Activated CD4-positive, alpha-beta T cell treated with anti-CD3 and anti-CD28 coated beads for 36 hours (primary cell): ENCODE data around the gene MATK. TPM values are rescaled to one million over a fixed set of nuclear protein-coding genes. Genes with fewer than 3 reads are reported as not detected.

Source experiments
- ATAC-seq: fragments of 200-7000 bp; cut with Tn5 transposase; one replicate; pipeline ENCODE4 v1.10.0; 2021; ENCODE audit warnings: mild to moderate bottlenecking, moderate library complexity
- CTCF ChIA-PET: fragments of 350-600 bp; sonication (Branson Sonifier 250); formaldehyde crosslinking; loops from one replicate; lab custom pipeline; 2021; ENCODE audit warnings: antibody characterized with exemption; lab: Charles Lee
- POLR2A ChIA-PET: fragments of 350-600 bp; sonication (Branson Sonifier 250); formaldehyde crosslinking; loops from one replicate; lab custom pipeline; 2021; ENCODE audit warnings: antibody characterized with exemption, inconsistent platforms; lab: Charles Lee
- DNase-seq: peaks from one replicate; pipeline ENCODE4 v3.0.0-alpha.2; 2020
- H3K27ac Mint-ChIP-seq: one replicate; pipeline ENCODE4 v1.8.0; 2021; ENCODE audit warnings: mixed read lengths
- H3K27me3 Mint-ChIP-seq: one replicate; pipeline ENCODE4 v1.8.0; 2021; ENCODE audit warnings: mixed read lengths
- H3K36me3 Mint-ChIP-seq: one replicate; pipeline ENCODE4 v1.8.0; 2021; ENCODE audit warnings: low read depth, mixed read lengths
- H3K4me1 Mint-ChIP-seq: one replicate; pipeline ENCODE4 v1.8.0; 2021; ENCODE audit warnings: mixed read lengths
- H3K4me3 Mint-ChIP-seq: one replicate; pipeline ENCODE4 v1.8.0; 2021; ENCODE audit warnings: mild to moderate bottlenecking, moderate library complexity, mixed read lengths
- H3K9me3 Mint-ChIP-seq: one replicate; pipeline ENCODE4 v1.8.0; 2021; ENCODE audit warnings: low read depth, mixed read lengths
- intact Hi-C, 2 experiments: fragments of 100-400 bp; cut with DNase I in 1 of 2; cut with micrococcal nuclease in 1 of 2; formaldehyde crosslinking; loops; one replicate each; pipeline versions ENCODE4 v1.14.2 to v1.15.1; 2022 to 2024; cut with DNase I, micrococcal nuclease
- total RNA-seq, 2 experiments: library from RNA; stranded (reverse); gene quantifications; one replicate each; pipeline ENCODE4 v1.2.3, GENCODE V29; 2021

Gene MATK
- total RNA-seq, 2 experiments from 2014 or later, result 24.3 to 30.1 TPM

DNA sequence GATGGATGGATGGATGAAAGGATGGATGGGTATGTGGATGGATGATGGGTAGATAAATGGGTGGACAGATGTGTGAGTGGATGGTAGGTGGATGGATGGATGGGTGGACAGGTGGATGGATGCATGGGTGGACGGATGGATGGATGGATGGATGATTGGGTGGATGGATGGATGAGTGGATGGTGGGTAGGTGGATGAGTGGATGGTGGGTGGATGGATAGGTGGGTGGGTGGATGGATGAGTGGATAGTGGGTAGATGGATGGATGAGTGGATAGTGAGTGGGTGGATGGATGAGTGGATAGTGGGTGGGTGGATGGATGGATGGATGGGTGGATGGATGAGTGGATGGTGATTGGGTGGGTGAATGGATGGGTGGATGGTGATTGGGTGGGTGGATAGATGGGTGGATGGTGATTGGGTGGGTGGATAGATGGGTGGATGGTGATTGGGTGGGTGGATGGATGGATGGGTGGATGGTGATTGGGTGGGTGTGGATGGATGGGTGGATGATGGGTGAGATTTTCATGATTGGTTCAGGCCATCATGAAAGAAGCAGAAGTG, 9.6 kb downstream of the MATK start:
- H3K4me1 Mint-ChIP-seq, result no peaks in the 10 kb centered on the region
- intact Hi-C loops, result no loop called here
- no peaks in the 10 kb centered on the region for H3K27me3 Mint-ChIP-seq
- DNase-seq (no peak), ATAC-seq (peak; percentile 23)
- H3K36me3 Mint-ChIP-seq, result peaks cover 10% of the 10 kb centered on the region
- peaks cover 1% of the 10 kb centered on the region for H3K9me3 Mint-ChIP-seq
- CTCF ChIA-PET, result no interaction called here
- no peak overlapping the region for H3K4me3 Mint-ChIP-seq
- no peak overlapping the region for H3K27ac Mint-ChIP-seq
- POLR2A ChIA-PET, result no interaction called here

GRCh38 chr19:3775831-3776230, 10.3 kb downstream of the MATK start:
- CTCF ChIA-PET, result no interaction called here
- POLR2A ChIA-PET, result no interaction called here
- H3K4me1 Mint-ChIP-seq, result no peaks in the 10 kb centered on the region
- H3K9me3 Mint-ChIP-seq, result no peaks in the 10 kb centered on the region
- no peak overlapping the region for H3K27ac Mint-ChIP-seq
- intact Hi-C loops, result no loop called here
- ATAC-seq (no peak), DNase-seq (no peak)
- H3K36me3 Mint-ChIP-seq, result peaks cover 3% of the 10 kb centered on the region
- H3K4me3 Mint-ChIP-seq, result no peak overlapping the region
- no peaks in the 10 kb centered on the region for H3K27me3 Mint-ChIP-seq

- intact Hi-C loops, result no loop called here
- Mint-ChIP-seq H3K4me3 (no peak overlapping the region), H3K36me3 (peaks cover 3% of the 10 kb centered on the region), H3K27ac (no peak overlapping the region), H3K9me3 (no peaks in the 10 kb centered on the region), H3K27me3 (no peaks in the 10 kb centered on the region), H3K4me1 (no peaks in the 10 kb centered on the region)
- POLR2A ChIA-PET, result no interaction called here
- no peak for DNase-seq
- CTCF ChIA-PET, result no interaction called here
- no peak for ATAC-seq
These were observed 10.8 kb downstream of the MATK start for GRCh38 chr19:3775374-3775711.

GRCh38 chr19:3774621-3775373, 11.4 kb downstream of the MATK start:
- ChIA-PET POLR2A (no interaction called here), CTCF (no interaction called here)
- no peaks in the 10 kb centered on the region for H3K27me3 Mint-ChIP-seq
- intact Hi-C loops, result no loop called here
- H3K4me1 Mint-ChIP-seq, result no peaks in the 10 kb centered on the region
- ATAC-seq (no peak), DNase-seq (no peak)
- H3K36me3 Mint-ChIP-seq, result peaks cover 4% of the 10 kb centered on the region
- no peaks in the 10 kb centered on the region for H3K9me3 Mint-ChIP-seq
- H3K4me3 Mint-ChIP-seq, result no peak overlapping the region
- H3K27ac Mint-ChIP-seq, result no peak overlapping the region

DNA sequence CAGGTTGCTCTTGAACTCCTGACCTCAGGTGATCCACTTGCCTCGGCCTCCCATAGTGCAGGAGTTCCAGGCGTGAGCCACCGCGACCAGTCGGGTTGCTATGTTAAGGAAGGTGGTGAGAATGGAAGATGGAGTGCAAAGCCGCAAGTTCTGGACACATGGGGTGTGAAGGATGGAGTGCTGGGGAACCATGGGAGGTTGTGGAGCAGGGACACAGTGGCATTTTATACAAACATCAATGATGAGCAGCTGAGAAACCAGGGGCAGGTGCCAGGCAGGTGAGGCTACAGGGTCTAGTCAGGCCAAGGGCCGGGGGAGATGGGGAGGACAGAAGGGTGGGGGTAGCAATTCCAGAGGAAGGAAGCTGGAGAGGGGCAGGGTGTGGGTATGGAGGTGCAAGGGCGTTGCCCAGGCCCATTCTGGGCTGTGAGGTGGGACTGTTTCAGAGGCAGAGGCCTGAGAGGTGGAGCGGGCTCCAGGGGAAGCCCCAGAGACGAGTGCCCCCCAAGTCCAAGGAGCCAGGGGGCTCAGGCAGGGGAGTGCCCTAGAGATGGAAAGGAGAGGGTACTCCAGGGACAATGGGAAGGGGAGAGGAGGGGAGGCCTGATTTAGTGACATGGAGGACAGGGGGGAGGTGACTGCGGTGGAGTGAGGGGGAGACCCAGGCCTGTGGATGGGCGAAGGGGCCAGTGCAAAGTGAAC, 12.2 kb downstream of the MATK start:
- intact Hi-C loops, result no loop called here
- POLR2A ChIA-PET, result no interaction called here
- Mint-ChIP-seq H3K36me3 (peaks cover 5% of the 10 kb centered on the region), H3K27me3 (no peaks in the 10 kb centered on the region), H3K4me1 (no peaks in the 10 kb centered on the region), H3K27ac (no peak overlapping the region), H3K4me3 (no peak overlapping the region), H3K9me3 (no peaks in the 10 kb centered on the region)
- no peak for ATAC-seq
- CTCF ChIA-PET, result no interaction called here
- no peak for DNase-seq

DNA sequence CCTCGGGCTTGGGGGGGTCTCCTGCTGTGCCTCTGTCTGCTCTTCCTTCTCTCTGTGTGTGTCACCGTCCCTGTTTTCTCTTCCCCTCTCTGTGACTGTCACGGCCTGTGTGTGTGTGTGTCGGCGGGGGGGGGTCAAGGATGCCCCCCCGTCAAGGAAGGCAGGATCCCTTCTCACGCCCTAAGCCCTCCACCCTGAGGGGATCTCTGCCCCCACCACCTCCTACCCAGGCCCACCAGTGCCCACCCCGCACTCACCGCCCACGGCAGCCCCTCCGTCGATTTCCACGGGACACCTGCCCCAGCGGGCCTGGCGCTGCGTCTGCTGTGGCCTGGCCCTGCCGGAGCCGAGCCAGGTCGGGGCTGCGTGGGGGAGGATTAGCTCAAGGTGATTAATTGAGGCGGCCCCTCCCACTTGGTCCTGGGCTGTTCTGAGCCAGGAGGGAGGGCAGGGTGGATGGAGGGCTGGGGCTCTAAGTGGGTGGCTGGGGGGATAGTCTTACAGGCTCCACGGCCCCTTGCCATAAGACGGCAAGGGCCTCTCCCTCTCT, 14.2 kb downstream of the MATK start, which contains the start of gene RAX2:
TSS of gene RAX2 (minus strand) at position 323 of the 550 bp plus-strand sequence. CDS start 486 bp downstream, outside the sequence.
- H3K27ac Mint-ChIP-seq, result no peak within 1 kb of the TSS
- H3K36me3 Mint-ChIP-seq, result peaks cover 7% of the 10 kb centered on the region
- H3K27me3 Mint-ChIP-seq, result no peaks in the 10 kb centered on the region
- CTCF ChIA-PET, result no interaction called here
- POLR2A ChIA-PET, result no interaction called here
- ATAC-seq (no peak), DNase-seq (no peak)
- intact Hi-C loops, result no loop called here
- H3K4me3 Mint-ChIP-seq, result no peak within 1 kb of the TSS
- no peaks in the 10 kb centered on the region for H3K9me3 Mint-ChIP-seq
- no peaks in the 10 kb centered on the region for H3K4me1 Mint-ChIP-seq

DNA sequence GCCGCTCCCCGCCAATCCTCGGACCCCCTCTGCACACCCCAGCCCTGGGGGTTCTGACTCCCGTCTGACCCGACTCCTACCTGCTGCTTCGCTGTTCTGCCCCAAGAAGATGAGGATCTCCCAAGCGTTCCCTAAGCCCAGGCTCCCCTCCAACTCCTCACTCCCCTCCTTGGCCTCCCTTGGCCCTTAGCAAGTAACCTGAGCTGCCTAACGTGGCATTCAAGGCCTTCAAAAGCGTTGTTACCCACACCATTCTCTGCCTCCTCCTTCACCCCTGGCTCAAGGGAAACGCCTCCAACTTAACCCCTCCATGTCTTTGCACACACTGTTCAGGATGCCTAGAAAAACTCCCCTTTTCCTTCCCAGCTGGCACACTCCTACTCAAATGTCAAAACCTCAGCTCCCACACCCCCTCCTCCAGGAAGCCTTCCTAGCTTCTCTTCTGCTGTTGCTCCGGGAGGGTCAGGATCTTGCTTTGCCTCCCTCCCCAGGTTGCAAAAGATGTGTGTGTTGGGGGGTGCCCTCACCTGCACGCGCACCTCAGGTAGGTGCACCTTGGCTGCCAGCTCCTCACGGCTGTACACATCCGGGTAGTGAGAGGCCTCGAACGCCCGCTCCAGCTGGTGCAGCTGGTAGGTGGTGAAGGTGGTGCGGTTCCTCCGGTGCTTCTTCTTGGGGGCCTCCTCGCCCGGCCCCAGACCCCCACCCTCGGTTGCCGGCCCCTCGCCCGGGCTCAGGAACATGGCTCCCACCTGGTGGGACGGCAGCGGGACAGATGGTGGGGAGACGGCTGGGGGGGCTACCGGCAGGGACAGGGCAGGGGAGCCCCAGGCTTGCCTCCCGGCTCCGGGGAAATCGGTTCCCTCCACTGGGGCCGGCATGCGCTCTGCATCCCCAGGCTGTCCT, 14.9 kb downstream of the MATK start:
- ChIA-PET CTCF (interaction anchor here (0.7 kb wide), 1 partner anchor 157 kb away, joined by 3 read pairs; no protein-coding TSS in a partner anchor), POLR2A (no interaction called here)
- DNase-seq, result no peak
- no peak for ATAC-seq
- intact Hi-C loops, result no loop called here
- Mint-ChIP-seq H3K36me3 (peaks cover 13% of the 10 kb centered on the region), H3K9me3 (no peaks in the 10 kb centered on the region), H3K4me1 (peaks cover 6% of the 10 kb centered on the region), H3K4me3 (no peak overlapping the region), H3K27ac (no peak overlapping the region), H3K27me3 (no peaks in the 10 kb centered on the region)

GRCh38 chr19:3770136-3770999, 15.8 kb downstream of the MATK start:
- DNase-seq (no peak), ATAC-seq (no peak)
- H3K36me3 Mint-ChIP-seq, result peaks cover 14% of the 10 kb centered on the region
- H3K9me3 Mint-ChIP-seq, result no peaks in the 10 kb centered on the region
- peaks cover 8% of the 10 kb centered on the region for H3K4me1 Mint-ChIP-seq
- CTCF ChIA-PET, result no interaction called here
- no peak overlapping the region for H3K27ac Mint-ChIP-seq
- intact Hi-C loops, result no loop called here
- H3K27me3 Mint-ChIP-seq, result no peaks in the 10 kb centered on the region
- POLR2A ChIA-PET, result interaction anchor here (0.6 kb wide), 1 partner anchor 551 kb away, joined by 3 read pairs; no protein-coding TSS in a partner anchor
- no peak overlapping the region for H3K4me3 Mint-ChIP-seq

DNA sequence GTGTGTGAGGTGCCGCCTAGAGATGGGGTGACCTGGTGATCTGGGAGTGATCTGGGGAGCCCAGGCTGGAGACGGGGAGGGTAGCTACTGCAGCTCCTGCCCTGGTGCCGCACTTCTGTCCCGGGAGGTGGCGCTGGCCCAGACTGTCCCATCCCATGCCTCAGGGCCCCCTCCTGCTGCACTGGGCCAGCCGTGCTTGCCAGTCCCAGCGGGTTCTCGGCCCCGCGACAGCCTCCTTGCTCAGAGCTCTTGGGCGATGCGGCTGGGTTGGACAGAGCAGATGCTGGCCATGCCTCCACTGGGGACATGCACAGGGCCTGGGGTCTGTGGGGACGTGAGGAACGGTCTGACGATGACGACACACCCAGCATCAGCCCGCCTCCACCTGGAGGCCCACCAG, 16.7 kb downstream of the MATK start:
- peaks cover 14% of the 10 kb centered on the region for H3K36me3 Mint-ChIP-seq
- intact Hi-C loops, result no loop called here
- POLR2A ChIA-PET, result interaction anchor here (0.6 kb wide), 2 partner anchors 14 to 551 kb away, joined by 3 read pairs; no protein-coding TSS in a partner anchor
- peaks cover 8% of the 10 kb centered on the region for H3K4me1 Mint-ChIP-seq
- H3K9me3 Mint-ChIP-seq, result no peaks in the 10 kb centered on the region
- CTCF ChIA-PET, result no interaction called here
- no peak overlapping the region for H3K4me3 Mint-ChIP-seq
- DNase-seq (no peak), ATAC-seq (no peak)
- no peaks in the 10 kb centered on the region for H3K27me3 Mint-ChIP-seq
- H3K27ac Mint-ChIP-seq, result no peak overlapping the region

DNA sequence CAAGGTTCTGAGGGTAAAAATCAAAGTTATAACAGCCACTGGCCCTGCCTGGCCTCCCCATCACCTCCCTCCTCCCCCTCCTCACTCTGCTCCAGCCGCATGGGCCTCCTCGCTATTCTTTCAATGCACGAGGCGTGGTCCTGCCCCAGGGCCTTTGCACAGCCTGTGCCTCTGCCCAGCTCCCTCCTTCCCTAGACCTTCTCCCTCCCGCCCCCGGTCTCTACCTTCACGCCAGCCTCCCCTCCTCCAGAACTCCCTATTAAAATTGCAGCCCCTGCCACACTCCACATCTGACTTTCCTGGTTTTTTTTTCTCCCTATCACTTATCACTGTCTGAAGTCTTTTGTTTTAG, 17.5 kb downstream of the MATK start:
- POLR2A ChIA-PET, result interaction anchor here (0.6 kb wide), 1 partner anchor 15 kb away, joined by 3 read pairs; no protein-coding TSS in a partner anchor
- no peak overlapping the region for H3K4me3 Mint-ChIP-seq
- CTCF ChIA-PET, result no interaction called here
- H3K27ac Mint-ChIP-seq, result no peak overlapping the region
- no peaks in the 10 kb centered on the region for H3K9me3 Mint-ChIP-seq
- H3K27me3 Mint-ChIP-seq, result no peaks in the 10 kb centered on the region
- no peak for DNase-seq
- ATAC-seq, result no peak
- H3K4me1 Mint-ChIP-seq, result peaks cover 8% of the 10 kb centered on the region
- peaks cover 14% of the 10 kb centered on the region for H3K36me3 Mint-ChIP-seq
- intact Hi-C loops, result no loop called here
